H1 (cell line): ENCODE data around the gene ST3GAL3. TPM values are rescaled to one million over a fixed set of nuclear protein-coding genes. Genes with fewer than 3 reads are reported as not detected.

ENCODE experiments used
- CTCF ChIA-PET: fragments of 300-600 bp; sonication (Branson Sonifier 250); formaldehyde crosslinking; loops from one replicate; lab custom pipeline; 2021; ENCODE audit not compliant: partially characterized antibody; lab: Charles Lee
- POLR2A ChIA-PET: fragments of 300-600 bp; sonication (Branson Sonifier 250); formaldehyde crosslinking; loops from one replicate; lab custom pipeline; 2021; ENCODE audit warnings: inconsistent platforms; ENCODE audit not compliant: partially characterized antibody; lab: Charles Lee
- DNase-seq, 2 experiments: peaks; one replicate each; pipeline versions ENCODE4 v3.0.0 to v3.0.0-alpha.2; 2010 to 2022; ENCODE audit warnings: low spot score in 2 of 2, low read depth in 1 of 2, mixed read lengths in 1 of 2
- FAIRE-seq: peaks from 2 replicates; lab custom pipeline; 2011; peaks lifted over from hg19 to GRCh38; lab: Jason Lieb, UNC
- H2AFZ ChIP-seq: 2 replicates; pipeline ENCODE4 v1.8.1; 2012; ENCODE audit warnings: low read length, inconsistent platforms
- H2AK5ac ChIP-seq: 2 replicates; pipeline ENCODE4 v1.6.1; 2013; ENCODE audit warnings: low read depth, low read length
- H2BK120ac ChIP-seq: replicated peaks from 2 replicates; pipeline ENCODE3; 2013; ENCODE audit warnings: low read depth, low read length, inconsistent platforms
- H2BK12ac ChIP-seq: 2 replicates; pipeline ENCODE4 v1.6.1; 2013; ENCODE audit warnings: low read depth, low read length
- H2BK15ac ChIP-seq: 2 replicates; pipeline ENCODE4 v1.6.1; 2013; ENCODE audit warnings: low read length
- H2BK20ac ChIP-seq: 2 replicates; pipeline ENCODE4 v1.6.1; 2013; ENCODE audit warnings: low read length
- H2BK5ac ChIP-seq: 2 replicates; pipeline ENCODE4 v1.6.1; 2013; ENCODE audit warnings: low read depth, low read length
- H3K14ac ChIP-seq: 2 replicates; pipeline ENCODE4 v1.6.1; 2013; ENCODE audit warnings: inconsistent platforms; ENCODE audit not compliant: insufficient read length
- H3K18ac ChIP-seq: 2 replicates; pipeline ENCODE4 v1.6.1; 2013; ENCODE audit warnings: low read length; ENCODE audit errors: extremely low read depth
- H3K23ac ChIP-seq: 2 replicates; pipeline ENCODE4 v1.6.1; 2013; ENCODE audit warnings: inconsistent platforms; ENCODE audit not compliant: insufficient read length
- H3K23me2 ChIP-seq: 2 replicates; pipeline ENCODE4 v1.6.1; 2013; ENCODE audit warnings: low read depth, low read length
- H3K27ac ChIP-seq: 2 replicates; pipeline ENCODE4 v1.6.1; 2011; ENCODE audit warnings: low read depth, low read length, inconsistent platforms
- H3K27me3 ChIP-seq, 4 experiments: replicated peaks in 1 of 4; 1 replicate in 1 of 4; 2 replicates in 3 of 4; pipeline versions ENCODE4 v1.6.1 to v1.8.1; 2011 to 2013; ENCODE audit warnings: low read length in 3 of 4, mild to moderate bottlenecking in 3 of 4, inconsistent platforms in 2 of 4, mixed read lengths in 2 of 4, moderate library complexity in 1 of 4; ENCODE audit not compliant: control insufficient read depth in 3 of 4, insufficient read depth in 3 of 4; ENCODE audit errors: extremely low read depth in 1 of 4
- H3K36me3 ChIP-seq, 4 experiments: 2 replicates each; pipeline versions ENCODE4 v1.6.1 to v1.8.1; 2011 to 2013; ENCODE audit warnings: mild to moderate bottlenecking in 4 of 4, low read length in 3 of 4, moderate library complexity in 2 of 4, control low read depth in 1 of 4, inconsistent platforms in 1 of 4; ENCODE audit not compliant: insufficient read depth in 4 of 4, control insufficient read depth in 2 of 4
- H3K4ac ChIP-seq: replicated peaks from 2 replicates; pipeline ENCODE3; 2013; ENCODE audit warnings: low read length, low read depth, mixed read lengths, inconsistent platforms; ENCODE audit not compliant: insufficient read length
- H3K4me1 ChIP-seq, 4 experiments: replicated peaks in 1 of 4; 1 replicate in 1 of 4; 2 replicates in 3 of 4; pipeline versions ENCODE4 v1.6.1 to v1.8.1; 2011 to 2013; ENCODE audit warnings: low read length in 3 of 4, inconsistent platforms in 2 of 4, mixed read lengths in 1 of 4; ENCODE audit not compliant: insufficient read depth in 4 of 4, control insufficient read depth in 3 of 4
- H3K4me2 ChIP-seq, 2 experiments: 2 replicates each; pipeline versions ENCODE4 v1.6.1 to v1.8.1; 2011 to 2013; ENCODE audit warnings: low read depth in 2 of 2, low read length in 2 of 2, control low read depth in 1 of 2, inconsistent platforms in 1 of 2, mild to moderate bottlenecking in 1 of 2; ENCODE audit not compliant: insufficient read depth in 1 of 2
- H3K4me3 ChIP-seq, 4 experiments: fragments of 200-600, 300-600 bp in 1 of 4; sonication (generic), shearing (Covaris generic), sonication (Bioruptor Twin) in 1 of 4; 2 replicates each; pipeline versions ENCODE4 v1.5.1 to v1.8.1; 2011 to 2016; ENCODE audit warnings: low read length in 4 of 4, low read depth in 3 of 4, control low read depth in 2 of 4, inconsistent platforms in 2 of 4, mild to moderate bottlenecking in 2 of 4, mixed read lengths in 1 of 4, moderate library complexity in 1 of 4; ENCODE audit not compliant: insufficient read depth in 2 of 4; ENCODE audit errors: extremely low read depth in 1 of 4
- H3K56ac ChIP-seq: replicated peaks from 2 replicates; pipeline ENCODE3; 2013; ENCODE audit warnings: low read depth, mild to moderate bottlenecking, mixed read lengths, low read length, inconsistent platforms; ENCODE audit not compliant: insufficient read length
- H3K79me1 ChIP-seq: 2 replicates; pipeline ENCODE4 v1.6.1; 2013; ENCODE audit warnings: low read depth, low read length, control low read depth
- H3K79me2 ChIP-seq, 2 experiments: 2 replicates each; pipeline versions ENCODE4 v1.6.1 to v1.8.1; 2012 to 2013; ENCODE audit warnings: low read length in 2 of 2, mild to moderate bottlenecking in 2 of 2, inconsistent platforms in 1 of 2; ENCODE audit not compliant: insufficient read depth in 2 of 2, control insufficient read depth in 1 of 2
- H3K9ac ChIP-seq, 4 experiments: replicated peaks in 1 of 4; 1 replicate in 1 of 4; 2 replicates in 3 of 4; pipeline versions ENCODE4 v1.6.1 to v1.8.1; 2011 to 2013; ENCODE audit warnings: low read depth in 3 of 4, low read length in 3 of 4, control low read depth in 2 of 4, mild to moderate bottlenecking in 2 of 4, moderate library complexity in 2 of 4, inconsistent platforms in 1 of 4; ENCODE audit errors: extremely low read depth in 1 of 4
- H3K9me3 ChIP-seq, 2 experiments: 2 replicates each; pipeline versions ENCODE4 v1.6.1 to v1.8.1; 2012 to 2013; ENCODE audit warnings: mild to moderate bottlenecking in 2 of 2, moderate library complexity in 2 of 2, control low read depth in 1 of 2, inconsistent platforms in 1 of 2, low read depth in 1 of 2, low read length in 1 of 2, mixed read lengths in 1 of 2; ENCODE audit not compliant: insufficient read depth in 2 of 2
- H4K20me1 ChIP-seq, 2 experiments: replicated peaks in 1 of 2; 2 replicates each; pipeline versions ENCODE3 to v1.8.1; 2011 to 2013; ENCODE audit warnings: inconsistent platforms in 2 of 2, low read length in 2 of 2, mild to moderate bottlenecking in 1 of 2; ENCODE audit not compliant: insufficient read depth in 2 of 2, control insufficient read depth in 1 of 2
- H4K5ac ChIP-seq: 2 replicates; pipeline ENCODE4 v1.6.1; 2013; ENCODE audit warnings: low read length, low read depth, mixed read lengths, inconsistent platforms; ENCODE audit not compliant: insufficient read length
- H4K8ac ChIP-seq: 2 replicates; pipeline ENCODE4 v1.8.0; 2013; ENCODE audit warnings: mild to moderate bottlenecking, moderate library complexity, low read length, inconsistent platforms; ENCODE audit not compliant: insufficient read depth; ENCODE audit errors: extremely low read depth
- H4K91ac ChIP-seq: replicated peaks from 2 replicates; pipeline ENCODE3; 2013; ENCODE audit warnings: low read length, mixed read lengths, inconsistent platforms; ENCODE audit not compliant: insufficient read length
- EGR1 ChIP-seq: IDR thresholded peaks from 2 replicates; pipeline ENCODE4 v1.6.1; 2011; ENCODE audit warnings: low read depth, low read length, borderline replicate concordance
- GABPA ChIP-seq: IDR thresholded peaks from 2 replicates; pipeline ENCODE4 v1.6.1; 2011; ENCODE audit warnings: mild to moderate bottlenecking, low read length, moderate library complexity, borderline replicate concordance; ENCODE audit not compliant: insufficient read depth
- HDAC2 ChIP-seq, 2 experiments: fragments of 300-600 bp in 1 of 2; sonication (generic) in 1 of 2; IDR thresholded peaks; 2 replicates each; pipeline ENCODE4 v1.6.1; 2011 to 2012; ENCODE audit warnings: low read depth in 2 of 2, low read length in 2 of 2, mild to moderate bottlenecking in 2 of 2, moderate library complexity in 2 of 2, borderline replicate concordance in 1 of 2, inconsistent platforms in 1 of 2
- HDAC6 ChIP-seq: IDR thresholded peaks from one replicate; pipeline ENCODE4 v1.7.1; 2012; ENCODE audit warnings: low read depth, mild to moderate bottlenecking, inconsistent platforms, low read length, moderate library complexity
- KDM4A ChIP-seq: IDR thresholded peaks from one replicate; pipeline ENCODE4 v1.7.1; 2012; ENCODE audit warnings: low read depth, mild to moderate bottlenecking, moderate library complexity, low read length, inconsistent platforms; ENCODE audit not compliant: severe bottlenecking
- TAF1 ChIP-seq: IDR thresholded peaks from 2 replicates; pipeline ENCODE4 v1.6.1; 2011; ENCODE audit warnings: mild to moderate bottlenecking, low read depth, low read length
- TCF12 ChIP-seq: IDR thresholded peaks from 2 replicates; pipeline ENCODE4 v1.6.1; 2011; ENCODE audit warnings: low read depth, mild to moderate bottlenecking, low read length
- ZNF274 ChIP-seq: IDR thresholded peaks from 2 replicates; pipeline ENCODE4 v1.7.0; 2012; ENCODE audit warnings: low read length, borderline replicate concordance; ENCODE audit errors: extremely low read depth
- WGBS, 2 experiments: shearing (Covaris generic) in 1 of 2; methylation state at CpG; one replicate each; pipeline versions ENCODE4 v1.1.6 to v1.1.7; 2013 to 2015; ENCODE audit warnings: low lambda C conversion rate in 2 of 2, mixed read lengths in 2 of 2, inconsistent platforms in 1 of 2, low coverage in 1 of 2, missing lambda C conversion rate in 1 of 2; ENCODE audit not compliant: insufficient replicate concordance in 2 of 2, insufficient coverage in 1 of 2, insufficient read length in 1 of 2; ENCODE audit errors: extremely low coverage in 1 of 2, missing lambda C conversion rate in 1 of 2; 5-methylcytosine and 5-hydroxymethylcytosine counted together
- polyA plus RNA-seq, 7 experiments: library from polyadenylated mRNA; depleted of rRNA in 3 of 7; stranded (reverse) in 5 of 7; unstranded in 2 of 7; fragments of >200 nt in 5 of 7; fragments of 200-250 nt in 2 of 7; gene quantifications; 1 replicate in 5 of 7; 2 replicates in 1 of 7; 4 replicates in 1 of 7; pipeline versions ENCODE4 v1.2.1 to v1.2.3, GENCODE V29; 2011 to 2013; ENCODE audit warnings: missing spikeins in 2 of 7, mixed read lengths in 2 of 7
- total RNA-seq: library from RNA; stranded (reverse); fragmentation: NEBNext Ultra II Directional; extraction: Animal tissue kit (Norgen Biotek cat#: 25700); gene quantifications from 2 replicates; pipeline ENCODE4 v1.2.1, GENCODE V29; 2021
- TF ChIP-seq, protein P1 (sequence below): IDR thresholded peaks from 2 replicates; pipeline ENCODE4 v1.6.1; 2012; ENCODE audit warnings: inconsistent platforms
- TF ChIP-seq, protein P2 (sequence below), 3 experiments: IDR thresholded peaks; 1 replicate in 2 of 3; 2 replicates in 1 of 3; pipeline versions ENCODE4 v1.5.1 to v1.6.1; 2011; ENCODE audit warnings: low read length in 3 of 3, mild to moderate bottlenecking in 3 of 3, inconsistent platforms in 2 of 3, low read depth in 1 of 3, moderate library complexity in 1 of 3; ENCODE audit not compliant: insufficient read depth in 1 of 3; ENCODE audit errors: control extremely low read depth in 1 of 3

Gene ST3GAL3
- total and polyA plus RNA-seq, 2 of the 8 experiments (the other 6 are each of a cell fraction or from before 2014, with no cell fraction given) = 6.8 to 7.0 TPM

DNA sequence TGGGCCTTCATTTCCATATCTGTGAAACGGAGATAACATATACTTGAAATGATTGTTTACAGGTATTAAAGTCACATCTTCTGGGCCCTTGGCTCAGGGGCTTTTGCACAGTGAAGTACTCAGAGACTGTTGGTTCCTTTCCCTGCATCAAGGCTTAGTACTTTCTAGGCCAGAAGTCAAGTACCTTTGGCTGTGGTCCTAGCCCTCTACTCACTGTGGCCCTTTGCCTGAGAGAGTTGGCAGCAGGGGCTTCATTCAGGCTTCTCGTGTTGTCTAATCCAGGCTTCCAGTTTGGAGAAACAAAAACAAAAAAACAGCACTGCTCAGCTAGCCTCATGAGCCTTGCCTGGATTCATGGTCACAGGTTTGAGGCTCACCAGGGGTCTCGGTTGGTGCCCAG is 254.4 kb downstream of the ST3GAL3 start:
- no peak overlapping the region for H2BK20ac ChIP-seq
- no peak overlapping the region for H4K5ac ChIP-seq
- no peak overlapping the region for H2BK120ac ChIP-seq
- no peak overlapping the region for H3K23ac ChIP-seq
- ChIA-PET CTCF (interaction anchor here (0.6 to 2.0 kb wide), 4 partner anchors 9 to 74 kb away, joined by 3 to 6 read pairs (median 5); no protein-coding TSS in a partner anchor), POLR2A (interaction anchor here (1.8 kb wide), 1 partner anchor 9 kb away, joined by 5 read pairs; no protein-coding TSS in a partner anchor)
- H3K9ac ChIP-seq = no peak overlapping the region
- no peaks in the 10 kb centered on the region for H3K4me1 ChIP-seq
- H3K14ac ChIP-seq = no peak overlapping the region
- DNase-seq (no peak), FAIRE-seq (no peak)
- no peak overlapping the region for H3K4ac ChIP-seq
- H2AFZ ChIP-seq = no peak overlapping the region
- peaks cover 3 to 11% (median 8%) of the 10 kb centered on the region in 4 experiments; a peak in 4 of 8 replicates for H3K36me3 ChIP-seq
- no peak overlapping the region for H3K18ac ChIP-seq
- H2BK5ac ChIP-seq = peak overlapping the region; percentile 9; the same call in 1 of the 2 replicates
- peaks cover 0 to 1% of the 10 kb centered on the region in 2 experiments for H4K20me1 ChIP-seq
- H3K4me2 ChIP-seq = no peak overlapping the region
- H3K79me1 ChIP-seq = no peaks in the 10 kb centered on the region
- H2AK5ac ChIP-seq = no peak overlapping the region
- no peaks in the 10 kb centered on the region for H3K9me3 ChIP-seq
- no peak overlapping the region for H3K4me3 ChIP-seq
- no peak overlapping the region for H2BK15ac ChIP-seq
- no peak overlapping the region for H4K91ac ChIP-seq
- H3K27me3 ChIP-seq = no peaks in the 10 kb centered on the region
- H3K23me2 ChIP-seq = peaks cover 5% of the 10 kb centered on the region; the same call in 1 of the 2 replicates
- WGBS, 2 experiments = 87% methylated on average over 3 of the region's 3 CpGs; no CpG with 5 or more reads in 1 of the 2 experiments
- no peak overlapping the region for H2BK12ac ChIP-seq
- no peak overlapping the region for H3K56ac ChIP-seq
- H3K79me2 ChIP-seq = no peaks in the 10 kb centered on the region
- no peak overlapping the region for H4K8ac ChIP-seq
- no peak overlapping the region for H3K27ac ChIP-seq
- TF ChIP-seq KDM4A (no peak), EGR1 (no peak), HDAC2 (IDR thresholded peaks at IDR 0.05; ENCODE audit: borderline replicate concordance in 1 of 2, low read depth in 2 of 2, low read length in 2 of 2) (no peak), ZNF274 (no peak), HDAC6 (no peak), TCF12 (no peak), TAF1 (no peak), GABPA (no peak)
- TF ChIP-seq, protein P1, sequence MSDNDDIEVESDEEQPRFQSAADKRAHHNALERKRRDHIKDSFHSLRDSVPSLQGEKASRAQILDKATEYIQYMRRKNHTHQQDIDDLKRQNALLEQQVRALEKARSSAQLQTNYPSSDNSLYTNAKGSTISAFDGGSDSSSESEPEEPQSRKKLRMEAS = no peak
- TF ChIP-seq, protein P2, sequence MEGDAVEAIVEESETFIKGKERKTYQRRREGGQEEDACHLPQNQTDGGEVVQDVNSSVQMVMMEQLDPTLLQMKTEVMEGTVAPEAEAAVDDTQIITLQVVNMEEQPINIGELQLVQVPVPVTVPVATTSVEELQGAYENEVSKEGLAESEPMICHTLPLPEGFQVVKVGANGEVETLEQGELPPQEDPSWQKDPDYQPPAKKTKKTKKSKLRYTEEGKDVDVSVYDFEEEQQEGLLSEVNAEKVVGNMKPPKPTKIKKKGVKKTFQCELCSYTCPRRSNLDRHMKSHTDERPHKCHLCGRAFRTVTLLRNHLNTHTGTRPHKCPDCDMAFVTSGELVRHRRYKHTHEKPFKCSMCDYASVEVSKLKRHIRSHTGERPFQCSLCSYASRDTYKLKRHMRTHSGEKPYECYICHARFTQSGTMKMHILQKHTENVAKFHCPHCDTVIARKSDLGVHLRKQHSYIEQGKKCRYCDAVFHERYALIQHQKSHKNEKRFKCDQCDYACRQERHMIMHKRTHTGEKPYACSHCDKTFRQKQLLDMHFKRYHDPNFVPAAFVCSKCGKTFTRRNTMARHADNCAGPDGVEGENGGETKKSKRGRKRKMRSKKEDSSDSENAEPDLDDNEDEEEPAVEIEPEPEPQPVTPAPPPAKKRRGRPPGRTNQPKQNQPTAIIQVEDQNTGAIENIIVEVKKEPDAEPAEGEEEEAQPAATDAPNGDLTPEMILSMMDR (IDR thresholded peaks at IDR 0.05; ENCODE audit: control extremely low read depth in 1 of 3, insufficient read depth in 1 of 3, low read depth in 1 of 3, low read length in 3 of 3) = no peak
